HepG2 (cell line): ENCODE results near the gene ZFYVE28. TPM values are rescaled to one million over a fixed set of nuclear protein-coding genes. Genes with fewer than 3 reads are reported as not detected.

Experiments
- ATAC-seq: fragments of 200-7000 bp; cut with Tn5 transposase; 3 replicates; pipeline ENCODE4 v1.9.1; 2020; ENCODE audit warnings: mild to moderate bottlenecking, moderate library complexity
- BruUV-seq: library from RNA; stranded (reverse); fragments of 400-500 nt; replicated peaks from 2 replicates; lab custom pipeline; 2021; lab: Mats Ljungman, UMichigan
- CTCF ChIA-PET: fragments of 300-600 bp; formaldehyde crosslinking; extraction: SDS; loops from one replicate; lab custom pipeline; 2021; ENCODE audit warnings: low total read pairs, inconsistent platforms, low intra/inter-chr PET ratio; lab: Yijun Ruan, JAX
- POLR2A ChIA-PET: fragments of 350-600 bp; sonication (Branson Sonifier 250); formaldehyde crosslinking; loops from one replicate; lab custom pipeline; 2020; ENCODE audit warnings: antibody characterized with exemption, inconsistent platforms; lab: Yijun Ruan, JAX
- DNase-seq: peaks from one replicate; pipeline ENCODE4 v3.0.0-alpha.2; 2015; ENCODE audit warnings: low spot score
- FAIRE-seq: peaks from 3 replicates; lab custom pipeline; 2011; peaks lifted over from hg19 to GRCh38; lab: Jason Lieb, UNC
- H2AFZ ChIP-seq: one replicate; pipeline ENCODE4 v1.6.1; 2011; ENCODE audit warnings: low read length, inconsistent platforms
- H3K27ac ChIP-seq: fragments of 300-600 bp; 3 replicates; pipeline ENCODE4 v1.8.0; 2011; ENCODE audit warnings: mixed run types, mild to moderate bottlenecking, mixed read lengths, low read length, inconsistent platforms; ENCODE audit not compliant: insufficient read depth; ENCODE audit errors: extremely low read length
- H3K27me3 ChIP-seq, 2 experiments: fragments of 200-600 bp in 1 of 2; 2 replicates in 1 of 2; 3 replicates in 1 of 2; pipeline versions ENCODE4 v1.6.0 to v1.8.0; 2011; ENCODE audit warnings: low read length in 2 of 2, mild to moderate bottlenecking in 2 of 2, moderate library complexity in 2 of 2, inconsistent platforms in 1 of 2; ENCODE audit not compliant: insufficient read depth in 2 of 2, control insufficient read depth in 1 of 2
- H3K36me3 ChIP-seq, 2 experiments: fragments of 200-600 bp in 1 of 2; replicated peaks in 1 of 2; 2 replicates in 1 of 2; 3 replicates in 1 of 2; pipeline versions ENCODE4 v1.5.1 to v1.8.0; 2011; ENCODE audit warnings: low read length in 2 of 2, inconsistent platforms in 1 of 2; ENCODE audit not compliant: insufficient read depth in 2 of 2, control insufficient read depth in 1 of 2
- H3K4me1 ChIP-seq: 2 replicates; pipeline ENCODE4 v1.5.1; 2012; ENCODE audit warnings: low read length, inconsistent platforms; ENCODE audit not compliant: insufficient read depth
- H3K4me2 ChIP-seq: 2 replicates; pipeline ENCODE4 v1.6.0; 2011; ENCODE audit warnings: low read depth, low read length, inconsistent platforms
- H3K4me3 ChIP-seq, 3 experiments: fragments of 200-600 bp in 1 of 3; sonication (generic), shearing (Covaris generic) in 1 of 3; replicated peaks in 1 of 3; 2 replicates each; pipeline ENCODE4 v1.5.1; 2011 to 2016; ENCODE audit warnings: low read length in 3 of 3, inconsistent platforms in 2 of 3, low read depth in 2 of 3, mild to moderate bottlenecking in 2 of 3, control low read depth in 1 of 3, mixed read lengths in 1 of 3; ENCODE audit not compliant: insufficient read depth in 1 of 3
- H3K79me2 ChIP-seq: one replicate; pipeline ENCODE4 v1.6.1; 2011; ENCODE audit warnings: low read length, inconsistent platforms; ENCODE audit not compliant: insufficient read depth
- H3K9ac ChIP-seq: 2 replicates; pipeline ENCODE4 v1.6.0; 2011; ENCODE audit warnings: mild to moderate bottlenecking, low read depth, low read length, inconsistent platforms; ENCODE audit not compliant: insufficient read depth
- H3K9me3 ChIP-seq: 2 replicates; pipeline ENCODE4 v1.5.1; 2012; ENCODE audit warnings: mild to moderate bottlenecking, low read length
- H4K20me1 ChIP-seq: 2 replicates; pipeline ENCODE4 v1.6.0; 2011; ENCODE audit warnings: inconsistent platforms, mild to moderate bottlenecking, low read length, moderate library complexity; ENCODE audit not compliant: insufficient read depth
- AKAP8 ChIP-seq: sonication (generic); formaldehyde crosslinking; IDR thresholded peaks from 2 replicates; pipeline ENCODE4 v1.5.1; 2020; ENCODE audit warnings: mild to moderate bottlenecking, missing genetic modification reagents
- IKZF1 ChIP-seq: fragments of 450-650 bp; IDR thresholded peaks from 2 replicates; pipeline ENCODE4 v1.7.1; 2016
- ISL2 ChIP-seq: sonication (generic); formaldehyde crosslinking; IDR thresholded peaks from 2 replicates; pipeline ENCODE4 v1.5.0; 2020; ENCODE audit warnings: missing genetic modification reagents
- KIAA2018 ChIP-seq: sonication (generic); formaldehyde crosslinking; IDR thresholded peaks from 2 replicates; pipeline ENCODE4 v1.5.0; 2020; ENCODE audit warnings: mild to moderate bottlenecking, missing genetic modification reagents, borderline replicate concordance
- PCBP2 ChIP-seq: fragments of 200-400 bp; formaldehyde crosslinking; optimal IDR thresholded peaks from 2 replicates; pipeline ENCODE3; 2018; ENCODE audit warnings: low read length, low read depth; ENCODE audit not compliant: poor library complexity, severe bottlenecking
- ZHX2 ChIP-seq, 2 experiments: sonication (generic) in 1 of 2; formaldehyde crosslinking in 1 of 2; IDR thresholded peaks; 2 replicates each; pipeline versions ENCODE4 v1.6.1 to v1.9.0; 2014 to 2022; ENCODE audit warnings: antibody characterized with exemption in 1 of 2, borderline replicate concordance in 1 of 2, inconsistent platforms in 1 of 2, low read depth in 1 of 2, missing genetic modification reagents in 1 of 2
- ZKSCAN5 ChIP-seq: sonication (generic); formaldehyde crosslinking; IDR thresholded peaks from 2 replicates; pipeline ENCODE4 v1.5.1; 2020; ENCODE audit warnings: mild to moderate bottlenecking, missing genetic modification reagents
- ZNF850 ChIP-seq: sonication (generic); formaldehyde crosslinking; conservative IDR thresholded peaks from 2 replicates; pipeline ENCODE4 v1.9.0; 2021; ENCODE audit warnings: mild to moderate bottlenecking, missing genetic modification reagents
- in situ Hi-C: cut with HindIII; loops from 2 replicates; pipeline ENCODE4 v1.10.0; 2017; ENCODE audit warnings: low pct_unique_long_range_greater_than_20kb; ENCODE audit not compliant: extremely low pct_ligation_motif_present
- intact Hi-C: fragments of 100-400 bp; cut with micrococcal nuclease; formaldehyde crosslinking; loops from one replicate; pipeline ENCODE4 v1.10.0; 2022; ENCODE audit not compliant: unreplicated experiment
- polyA plus RNA-seq, 8 experiments: library from polyadenylated mRNA; depleted of rRNA in 3 of 8; stranded (reverse) in 7 of 8; unstranded in 1 of 8; fragments of >200 nt; fragmentation: Illumina TruSeq in 4 of 8; extraction: Trizol in 4 of 8; gene quantifications; 2 replicates each; pipeline versions ENCODE4 v1.2.1 to v1.2.3, GENCODE V29; 2011 to 2016; ENCODE audit warnings: low read depth in 4 of 8, missing spikeins in 1 of 8, mixed read lengths in 1 of 8; ENCODE audit not compliant: insufficient read depth in 1 of 8
- total RNA-seq, 5 experiments: library from RNA; depleted of rRNA; stranded (reverse); fragments of >200 nt; fragmentation: Illumina TruSeq; extraction: Trizol; gene quantifications; 2 replicates each; pipeline ENCODE4 v1.2.3, GENCODE V29; 2016; ENCODE audit warnings: low read depth in 1 of 5
- TF ChIP-seq, protein P1 (sequence below): fragments of 450-650 bp; IDR thresholded peaks from 2 replicates; pipeline ENCODE4 v1.6.1; 2017

The ZFYVE28 gene
- total and polyA plus RNA-seq, 2 of the 13 experiments (the other 11 are each of a cell fraction or from before 2014, with no cell fraction given) = 0.12 to 0.22 TPM

DNA sequence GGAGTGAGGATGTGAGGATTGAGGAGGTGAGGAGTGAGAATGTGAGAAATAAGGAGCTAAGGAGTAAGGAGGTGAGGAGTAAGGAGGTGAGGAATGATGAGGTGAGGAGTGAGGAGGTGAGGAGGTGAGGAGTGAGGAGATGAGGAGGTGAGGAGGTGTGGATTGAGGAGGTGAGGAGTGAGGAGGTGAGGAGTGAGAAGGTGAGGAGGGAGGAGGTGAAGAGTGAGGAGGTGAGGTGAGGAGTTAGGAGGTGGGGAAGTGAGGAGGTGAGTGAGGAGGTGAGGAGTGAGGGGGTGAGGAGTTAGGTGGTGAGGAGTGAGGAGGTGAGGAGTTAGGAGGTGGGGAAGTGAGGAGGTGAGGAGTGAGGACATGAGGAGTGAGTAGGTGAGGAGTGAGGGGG, 81.8 kb downstream of the ZFYVE28 start:
- Histone ChIP-seq H3K79me2 (no peaks in the 10 kb centered on the region), H3K4me3 (no peak overlapping the region), H3K9ac (no peak overlapping the region), H3K27me3 (peaks cover 5 to 12% of the 10 kb centered on the region in 2 experiments), H3K4me2 (no peak overlapping the region), H3K4me1 (no peaks in the 10 kb centered on the region), H2AFZ (no peak overlapping the region), H3K27ac (no peak overlapping the region), H3K36me3 (no peaks in the 10 kb centered on the region), H3K9me3 (no peaks in the 10 kb centered on the region), H4K20me1 (no peaks in the 10 kb centered on the region)
- no peak for FAIRE-seq
- ChIA-PET POLR2A (no interaction called here), CTCF (no interaction called here)
- intact Hi-C loops (no loop called here), in situ Hi-C loops (no loop called here)
- ATAC-seq = no peak
- no TSS peak for BruUV-seq
- no peak for DNase-seq
- peak; percentile 92 for TF ChIP-seq ZKSCAN5 (CRISPR knock-in tag)
- TF ChIP-seq PCBP2 = peak; percentile 94
- no peak for TF ChIP-seq AKAP8 (CRISPR knock-in tag)
- no peak for TF ChIP-seq KIAA2018
- peak; percentile 54; the same call in 1 of the 2 replicates for TF ChIP-seq IKZF1
- TF ChIP-seq, protein P1, sequence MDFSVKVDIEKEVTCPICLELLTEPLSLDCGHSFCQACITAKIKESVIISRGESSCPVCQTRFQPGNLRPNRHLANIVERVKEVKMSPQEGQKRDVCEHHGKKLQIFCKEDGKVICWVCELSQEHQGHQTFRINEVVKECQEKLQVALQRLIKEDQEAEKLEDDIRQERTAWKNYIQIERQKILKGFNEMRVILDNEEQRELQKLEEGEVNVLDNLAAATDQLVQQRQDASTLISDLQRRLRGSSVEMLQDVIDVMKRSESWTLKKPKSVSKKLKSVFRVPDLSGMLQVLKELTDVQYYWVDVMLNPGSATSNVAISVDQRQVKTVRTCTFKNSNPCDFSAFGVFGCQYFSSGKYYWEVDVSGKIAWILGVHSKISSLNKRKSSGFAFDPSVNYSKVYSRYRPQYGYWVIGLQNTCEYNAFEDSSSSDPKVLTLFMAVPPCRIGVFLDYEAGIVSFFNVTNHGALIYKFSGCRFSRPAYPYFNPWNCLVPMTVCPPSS = 0 out of 2 replicates have a peak, but pooled peaks have one; percentile 27
- TF ChIP-seq ZNF850 = no peak
- TF ChIP-seq ZHX2 (IDR thresholded peaks at IDR 0.05; ENCODE audit: low read depth) = no peak
- no peak for TF ChIP-seq ZHX2 (CRISPR knock-in tag; IDR thresholded peaks at IDR 0.05; ENCODE audit: borderline replicate concordance)
- TF ChIP-seq ISL2 = no peak
